GM12801 (cell line): Measurements from ENCODE around the gene GPR35.

Experiments used
- CTCF ChIP-seq: IDR thresholded peaks from one replicate; pipeline ENCODE4 v1.5.1; 2011; ENCODE audit warnings: control low read depth; ENCODE audit not compliant: insufficient read length; ENCODE audit errors: extremely low read depth

Gene GPR35

DNA sequence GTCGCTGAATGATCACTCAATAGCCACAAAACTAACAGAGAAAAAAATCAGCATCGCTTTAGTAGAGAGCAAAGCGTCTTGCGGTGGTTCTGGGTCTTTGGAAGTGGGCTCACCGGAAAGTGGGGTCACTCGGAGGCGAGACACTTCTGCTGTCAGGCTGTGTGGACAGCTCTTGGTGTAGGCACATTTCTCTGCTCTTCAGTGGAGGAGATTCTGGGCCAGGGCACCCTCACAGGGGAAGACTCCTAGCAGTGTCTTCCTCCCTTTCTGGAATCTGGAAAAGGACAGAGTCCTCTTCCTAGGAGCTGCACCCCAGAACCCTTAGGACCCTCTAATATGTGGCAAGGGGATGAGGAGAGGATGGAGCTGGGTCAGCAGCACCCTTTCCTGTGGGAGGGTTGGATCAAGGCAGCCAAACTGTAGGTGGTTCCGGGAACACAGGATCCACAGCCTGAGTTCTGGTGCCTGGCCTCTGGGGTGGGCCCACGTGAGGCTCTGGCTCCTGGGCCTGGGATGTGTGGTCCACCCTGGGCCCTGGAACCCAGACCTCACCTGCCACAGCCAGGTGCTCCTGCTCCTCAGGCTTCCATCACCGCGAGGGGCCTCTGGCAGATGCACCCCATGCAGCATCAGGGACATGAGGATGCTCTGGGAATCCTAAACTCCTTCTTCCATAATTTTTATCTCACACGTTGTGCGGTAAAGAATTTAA is 25.1 kb downstream of the GPR35 start:
- no peak for TF ChIP-seq CTCF

DNA sequence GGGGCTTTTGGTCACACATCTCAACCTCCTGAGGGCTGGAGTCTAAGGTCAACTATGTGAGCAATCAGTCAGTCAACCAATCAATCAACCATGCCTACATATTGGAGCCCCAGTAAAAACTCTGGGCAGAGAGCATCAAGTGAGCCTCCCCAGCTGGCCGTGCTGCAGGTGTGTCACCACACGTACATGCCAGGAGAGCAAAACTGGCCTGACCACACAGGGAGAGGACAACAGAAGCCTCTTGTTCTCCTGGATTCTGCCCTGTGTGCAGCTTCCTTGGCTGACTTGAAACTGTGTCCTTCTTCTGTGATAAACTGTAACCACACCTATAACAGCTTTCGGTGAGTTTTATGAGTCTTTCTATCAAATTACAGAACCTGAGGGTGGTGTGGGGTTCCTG is 25.9 kb downstream of the GPR35 start:
- TF ChIP-seq CTCF: no peak

DNA sequence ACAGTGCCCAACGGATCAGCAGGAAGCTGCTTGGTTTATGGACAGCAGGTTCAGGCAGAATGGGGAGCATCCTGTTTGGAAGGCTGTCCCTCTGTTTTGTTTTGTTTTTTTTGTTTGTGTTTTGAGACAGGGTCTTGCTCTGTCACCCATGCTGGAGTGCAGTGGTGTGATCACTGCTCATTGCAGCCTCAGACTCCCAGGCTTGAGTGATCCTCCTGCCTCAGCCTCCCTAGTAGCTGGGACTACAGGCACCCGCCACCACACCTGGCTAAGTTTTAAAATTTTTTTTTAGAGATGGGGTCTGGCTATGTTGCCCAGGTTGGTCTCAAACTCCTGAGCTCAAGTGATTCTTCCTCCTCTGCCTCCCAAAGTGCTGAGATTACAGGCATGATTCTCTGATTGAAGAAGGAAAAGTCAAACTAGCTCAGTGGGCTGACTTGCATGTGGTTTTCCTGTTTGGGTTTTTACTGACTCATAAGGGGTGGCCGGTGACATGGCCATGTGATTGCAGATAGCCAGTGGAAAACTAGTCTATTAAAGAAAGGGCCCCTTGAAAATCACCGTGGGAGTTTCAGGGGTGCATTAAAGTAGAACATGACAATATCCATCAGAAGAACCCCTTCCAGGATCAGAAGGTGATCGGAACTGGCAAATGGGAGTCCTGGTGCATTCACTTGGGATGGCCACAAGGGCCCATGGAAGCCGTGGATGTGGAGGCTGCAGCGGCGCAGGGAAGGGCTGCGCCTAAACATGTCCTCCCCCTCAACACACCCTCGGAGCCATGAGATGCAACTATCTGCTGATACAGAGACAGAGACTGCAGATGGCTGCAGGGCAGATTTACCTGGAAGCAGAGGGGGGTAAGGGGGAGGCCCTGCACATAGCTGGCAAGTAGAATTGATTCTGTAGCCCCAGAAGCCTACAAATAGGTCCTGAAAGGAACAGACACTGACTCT is 30.9 kb downstream of the GPR35 start:
- TF ChIP-seq CTCF: no peak

DNA sequence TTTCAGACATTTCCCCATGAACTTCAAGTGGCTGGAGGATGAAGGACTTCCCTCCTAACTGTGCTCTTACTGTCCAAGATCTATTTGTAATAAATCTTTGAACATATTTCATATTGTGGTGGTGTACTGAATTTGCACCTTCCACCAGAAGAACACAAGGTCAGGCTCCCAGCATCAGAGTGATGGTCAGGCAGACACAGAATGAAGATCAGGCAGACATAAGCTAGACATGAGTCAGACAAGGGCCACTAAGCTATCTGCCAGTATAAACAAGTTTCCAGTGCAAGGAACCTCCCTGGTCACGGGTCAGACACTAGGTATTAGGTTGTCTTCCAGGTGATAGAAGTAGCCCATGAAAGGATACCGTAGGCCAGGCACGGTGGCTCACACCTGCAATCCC is 37.4 kb downstream of the GPR35 start:
- no peak for TF ChIP-seq CTCF

DNA sequence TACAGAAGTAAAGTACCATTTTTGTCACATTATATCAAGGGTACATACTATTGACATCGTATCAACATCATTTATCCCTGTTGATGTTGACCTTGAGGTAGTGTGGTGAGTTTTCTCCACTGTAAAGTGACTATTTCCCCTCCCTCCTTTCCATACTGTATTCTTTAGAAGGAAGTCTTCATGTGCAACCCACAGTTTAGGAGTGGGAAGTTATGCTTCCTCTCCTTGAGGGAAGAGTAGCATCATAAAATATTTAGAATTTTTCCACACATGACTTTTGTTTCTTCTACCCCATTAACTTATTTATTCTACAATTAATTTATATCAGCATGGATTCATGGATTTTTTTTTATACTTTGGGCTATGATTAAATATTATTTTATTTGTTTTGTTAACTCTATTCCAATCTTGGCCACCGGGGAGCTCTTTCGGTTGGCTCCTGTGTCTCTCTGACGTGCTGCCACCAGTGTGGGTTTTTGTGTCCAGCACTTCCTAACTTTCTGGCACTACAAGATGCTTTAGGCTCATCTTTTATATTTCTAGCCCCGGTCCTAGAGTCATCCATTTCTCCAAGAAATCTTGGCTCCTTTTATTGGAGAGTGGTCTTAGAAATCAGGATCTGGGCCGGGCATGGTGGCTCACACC is 38.4 kb downstream of the GPR35 start:
- TF ChIP-seq CTCF: no peak

GRCh38 chr2:240664622-240665021 is 39.3 kb downstream of the GPR35 start:
- TF ChIP-seq CTCF: no peak

DNA sequence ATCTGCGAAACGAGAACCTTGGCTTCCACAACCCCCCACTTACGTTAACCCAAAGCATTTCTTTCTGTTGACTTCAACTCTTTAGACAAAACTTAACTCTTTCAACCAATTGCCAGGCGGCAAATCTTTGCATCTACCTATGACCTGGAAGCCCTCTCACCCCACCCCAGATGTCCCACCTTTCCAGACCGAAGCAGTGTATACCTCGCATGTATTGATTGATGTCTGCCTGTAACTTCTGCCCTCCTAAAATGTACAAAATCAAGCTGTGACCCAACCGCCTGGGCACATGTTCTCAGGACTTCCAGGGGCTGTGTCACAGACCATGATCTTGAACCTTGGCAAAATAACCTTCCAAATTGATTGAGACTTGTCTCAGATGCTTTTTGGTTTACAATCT is 45.1 kb downstream of the GPR35 start:
- no peak for TF ChIP-seq CTCF
